NCI-H82 treated with DMSO at 0.1 percent for 48 hours (cell line): ENCODE measurements around the gene AOPEP.
"Not testable (repeated sequence)": the region's sequence is repeated elsewhere in the genome, so short reads cannot be mapped to it uniquely, and the experiment has no call there.

Experiments used
- DNase-seq: peaks from one replicate; lab custom pipeline; 2025; ENCODE audit not compliant: unreplicated experiment; lab: John Stamatoyannopoulos, UW

The AOPEP gene

DNA sequence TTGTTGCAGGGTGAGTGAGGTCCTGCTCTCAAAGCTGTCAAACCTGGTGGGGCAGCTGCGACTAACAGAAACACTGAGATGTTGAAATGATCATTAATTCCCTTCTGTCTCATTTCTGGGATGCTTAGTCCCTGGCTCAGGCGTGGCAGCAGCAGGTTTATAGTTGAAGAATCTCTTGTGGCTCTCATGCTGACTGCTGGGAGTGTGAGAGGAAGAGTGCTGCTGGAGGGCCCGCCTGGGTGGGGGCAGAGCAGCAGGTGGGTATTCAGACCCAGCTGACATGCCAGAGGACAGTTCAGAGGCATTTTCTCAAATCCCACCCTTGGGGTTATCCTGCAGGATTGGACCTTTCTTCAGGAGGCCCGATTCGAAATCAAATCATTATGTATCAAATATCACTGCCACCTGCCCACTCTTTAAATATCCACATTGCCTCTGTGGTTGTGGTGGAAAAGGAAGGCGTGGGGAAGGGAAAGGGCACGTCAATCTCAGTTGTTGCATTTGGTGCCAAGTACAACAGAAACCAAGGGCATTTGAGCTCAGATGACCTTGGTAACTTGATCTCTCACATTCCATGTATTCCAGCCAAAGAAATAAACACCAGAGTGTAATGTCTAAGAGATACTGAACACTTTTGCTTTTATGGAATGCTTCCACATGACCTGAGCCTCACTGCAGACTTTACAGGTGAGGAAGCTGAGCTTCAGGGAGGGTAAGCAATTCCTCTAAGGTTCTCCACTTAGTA lies 224.3 kb downstream of the AOPEP start:
- no peak for DNase-seq

- no peak for DNase-seq
Measured at GRCh38 chr9:94951324-94952135, 225.0 kb downstream of the AOPEP start.

- no peak for DNase-seq
Measured at GRCh38 chr9:94952565-94953373, 226.3 kb downstream of the AOPEP start.

GRCh38 chr9:94956731-94957130 lies 230.2 kb downstream of the AOPEP start:
- DNase-seq: no peak

- no peak for DNase-seq
Measured at GRCh38 chr9:94960964-94961363, 234.5 kb downstream of the AOPEP start.

DNA sequence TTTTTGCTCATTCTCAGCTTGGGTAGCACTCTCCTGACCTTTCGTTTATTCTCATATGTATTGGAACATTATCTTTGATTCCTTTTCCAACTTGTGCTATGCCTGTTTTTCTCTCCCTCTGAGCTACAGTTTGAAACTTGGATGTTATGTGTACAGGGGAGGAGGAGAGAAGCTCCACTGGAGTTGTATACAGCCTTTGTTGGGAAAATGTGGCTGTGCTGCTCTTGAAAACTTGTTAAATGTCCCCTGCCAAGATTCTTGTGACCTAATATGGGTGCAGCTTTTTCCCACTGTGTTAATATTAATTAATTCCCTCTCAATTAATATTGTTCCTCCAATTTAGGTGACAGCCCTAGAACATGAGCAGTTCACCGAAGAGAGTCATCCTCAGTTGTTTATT lies 235.4 kb downstream of the AOPEP start:
- no peak for DNase-seq

DNA sequence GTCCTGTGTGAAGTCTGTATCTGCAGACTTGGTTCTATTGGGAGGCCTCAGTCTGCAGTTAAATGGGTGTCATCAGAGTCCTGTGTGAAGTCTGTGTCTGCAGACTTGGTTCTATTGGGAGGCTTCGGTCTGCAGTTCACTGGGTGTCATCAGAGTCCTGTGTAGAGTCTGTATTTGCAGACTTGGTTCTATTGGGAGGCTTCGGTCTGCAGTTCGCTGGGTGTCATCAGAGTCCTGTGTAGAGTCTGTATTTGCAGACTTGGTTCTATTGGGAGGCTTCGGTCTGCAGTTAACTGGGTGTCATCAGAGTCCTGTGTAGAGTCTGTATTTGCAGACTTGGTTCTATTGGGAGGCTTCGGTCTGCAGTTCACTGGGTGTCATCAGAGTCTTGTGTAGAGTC lies 239.1 kb downstream of the AOPEP start:
- DNase-seq: not testable (repeated sequence)

DNA sequence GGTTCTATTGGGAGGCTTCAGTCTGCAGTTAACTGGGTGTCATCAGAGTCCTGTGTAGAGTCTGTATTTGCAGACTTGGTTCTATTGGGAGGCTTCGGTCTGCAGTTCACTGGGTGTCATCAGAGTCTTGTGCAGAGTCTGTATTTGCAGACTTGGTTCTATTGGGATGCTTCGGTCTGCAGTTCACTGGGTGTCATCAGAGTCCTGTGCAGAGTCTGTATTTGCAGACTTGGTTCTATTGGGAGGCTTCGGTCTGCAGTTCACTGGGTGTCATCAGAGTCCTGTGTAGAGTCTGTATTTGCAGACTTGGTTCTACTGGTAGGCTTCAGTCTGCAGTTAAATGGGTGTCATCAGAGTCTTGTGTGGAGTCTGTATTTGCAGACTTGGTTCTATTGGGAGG lies 239.5 kb downstream of the AOPEP start:
- not testable (repeated sequence) for DNase-seq

GRCh38 chr9:94967482-94967881 lies 241.0 kb downstream of the AOPEP start:
- no peak for DNase-seq

DNA sequence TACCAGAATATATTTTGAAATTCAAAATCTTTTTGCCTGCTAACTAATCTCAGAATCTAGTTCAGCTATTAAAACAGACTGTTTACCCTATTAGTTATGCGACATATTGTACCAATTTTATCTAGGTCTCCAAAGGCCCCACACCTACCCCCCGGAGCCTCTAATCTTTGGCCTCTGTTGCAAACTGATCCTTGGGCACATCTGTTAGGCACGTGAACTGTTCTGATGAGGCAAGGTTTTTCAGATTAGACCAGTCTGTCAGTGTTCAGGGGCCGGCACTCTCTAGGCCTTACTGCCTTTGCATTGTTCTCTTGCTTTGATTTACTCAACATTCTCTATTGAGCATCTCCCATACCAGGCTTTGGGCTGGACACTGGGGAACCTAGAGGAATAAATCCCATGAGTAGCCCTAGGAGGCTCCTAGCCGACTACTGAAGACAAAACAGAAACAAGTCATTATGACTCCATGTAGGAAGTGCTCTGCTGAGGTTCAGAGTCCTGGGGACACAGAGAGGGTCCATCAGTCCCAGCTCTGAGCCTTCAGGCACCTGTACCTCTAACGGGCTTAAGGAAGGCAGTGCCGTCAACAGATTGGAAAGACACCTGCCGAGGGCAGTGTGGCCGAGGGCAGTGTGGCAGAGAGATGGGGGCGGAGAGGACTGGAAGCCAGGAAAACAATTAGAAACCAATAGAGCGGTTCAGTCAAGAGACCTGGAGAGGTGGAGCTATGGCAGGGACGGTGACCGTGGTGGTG lies 245.1 kb downstream of the AOPEP start:
- DNase-seq: peak; percentile 95

DNA sequence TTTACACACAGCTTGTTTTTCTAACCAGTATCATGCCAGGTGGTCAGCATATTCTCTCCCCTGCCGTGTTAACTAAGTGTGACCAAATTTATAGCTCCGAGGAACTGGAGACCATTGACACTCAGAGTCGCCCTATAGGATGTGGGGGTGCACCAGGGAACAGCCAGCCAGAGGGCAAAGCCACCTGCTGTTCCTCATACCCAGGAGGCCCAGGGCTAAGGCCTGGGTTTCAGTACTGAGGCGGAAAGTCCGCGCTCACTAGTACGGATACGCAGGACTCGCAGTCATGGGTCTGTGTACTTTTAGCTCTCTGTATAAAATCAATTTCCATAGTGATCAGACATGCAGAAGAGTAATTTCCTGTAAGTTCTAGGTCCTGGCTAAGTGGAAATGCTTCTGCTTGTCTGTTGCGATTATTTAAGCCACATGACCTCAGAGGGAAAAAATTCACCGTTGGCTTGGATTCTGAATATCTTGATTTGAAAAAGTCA lies 247.0 kb downstream of the AOPEP start:
- DNase-seq: no peak

GRCh38 chr9:94974154-94974879 lies 247.8 kb downstream of the AOPEP start:
- DNase-seq: peak; percentile 46

DNA sequence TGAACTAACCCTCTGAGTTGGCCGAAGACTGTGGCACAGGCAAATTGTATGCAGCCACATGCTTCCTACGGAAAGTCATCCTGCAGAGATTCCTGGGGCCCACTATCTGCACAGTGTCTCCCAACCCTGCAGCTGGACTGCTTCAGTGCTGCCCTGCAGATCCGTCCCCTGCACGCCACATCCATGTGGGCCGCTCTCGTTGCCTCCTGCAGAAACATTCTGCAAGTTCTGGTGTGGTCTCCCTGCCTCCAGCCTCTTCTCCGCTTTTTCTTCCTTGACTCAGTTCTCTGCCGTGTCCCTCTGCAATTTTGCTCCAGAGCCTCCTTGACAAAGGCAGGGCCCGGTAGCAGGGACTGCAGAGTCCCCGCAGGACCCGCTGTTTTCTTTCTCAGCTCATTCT lies 249.0 kb downstream of the AOPEP start:
- no peak for DNase-seq

GRCh38 chr9:94976077-94976476 lies 249.6 kb downstream of the AOPEP start:
- DNase-seq: no peak

GRCh38 chr9:94977416-94977815 lies 250.9 kb downstream of the AOPEP start:
- no peak for DNase-seq

GRCh38 chr9:94979904-94980507 lies 253.5 kb downstream of the AOPEP start:
- no peak for DNase-seq

DNA sequence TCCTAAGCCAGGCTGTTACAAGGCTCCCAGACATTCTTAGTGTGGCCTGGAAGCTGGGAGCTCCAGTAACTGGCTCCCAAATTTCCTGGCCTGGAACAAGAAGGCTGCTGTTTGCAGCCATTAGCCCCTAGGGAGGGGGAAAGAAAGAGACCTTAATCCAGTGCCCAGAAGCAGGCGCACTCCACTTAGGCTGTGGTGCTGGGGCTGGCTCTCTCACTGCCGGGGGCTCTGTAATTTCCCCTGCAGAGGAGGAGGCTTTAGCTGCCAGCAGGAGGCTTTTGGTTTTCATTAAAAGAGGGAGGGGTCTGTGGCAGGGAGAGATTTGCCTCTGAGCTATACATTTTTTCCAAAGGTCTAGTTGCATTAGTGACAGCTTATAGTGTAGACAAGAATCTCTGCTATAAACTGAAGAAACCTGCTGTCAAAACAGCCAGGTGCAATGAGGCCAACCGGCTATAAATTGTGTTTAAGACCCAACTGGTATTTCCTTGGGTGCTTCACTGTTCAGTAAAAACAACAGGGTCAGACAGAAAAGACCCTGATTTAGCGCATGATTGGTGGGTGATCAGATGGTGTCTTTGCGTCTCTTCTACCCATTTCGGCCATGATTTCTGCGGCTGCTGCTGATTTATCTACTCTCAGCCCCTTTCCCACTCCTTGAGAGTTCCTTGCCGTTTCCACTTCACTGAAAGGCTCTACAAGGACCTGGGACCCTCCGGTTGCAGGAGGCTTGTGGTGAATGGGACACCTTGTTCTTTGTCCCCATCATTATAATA lies 254.6 kb downstream of the AOPEP start:
- no peak for DNase-seq

DNA sequence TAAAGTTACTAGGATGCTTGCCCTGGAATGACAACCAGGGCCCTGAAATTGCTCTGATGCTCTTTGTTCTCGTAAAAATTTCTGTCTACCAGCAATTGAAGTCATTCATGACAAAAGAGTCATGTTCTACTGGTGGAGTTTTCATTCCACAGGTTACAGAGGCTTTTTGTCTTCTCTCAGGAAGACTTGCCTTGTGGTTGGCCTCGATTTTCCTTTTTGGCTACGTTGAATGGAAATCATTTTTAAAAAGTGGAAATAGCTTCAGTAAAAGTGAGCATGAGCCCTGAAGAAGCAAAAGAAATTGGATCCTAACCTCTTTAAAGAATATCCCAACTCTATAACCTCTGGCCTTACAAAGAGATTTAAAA lies 255.2 kb downstream of the AOPEP start:
- DNase-seq: no peak

- DNase-seq: no peak
Measured at GRCh38 chr9:94982211-94982610, 255.7 kb downstream of the AOPEP start.
